Suprapubic skin (tissue), 4 donors: ENCODE data around the gene CTNNA2. TPM values are rescaled to one million over a fixed set of nuclear protein-coding genes. Genes with fewer than 3 reads are reported as not detected.
"Not testable (repeated sequence)": the region's sequence is repeated elsewhere in the genome, so short reads cannot be mapped to it uniquely, and the experiment has no call there.

ENCODE experiments used
- DNase-seq, 2 donors: peaks; one replicate each; pipeline ENCODE4 v3.0.0-alpha.2; 2019; ENCODE audit warnings: low spot score in 2 of 2
- H3K27ac ChIP-seq: fragments of 200-600 bp; sonication (generic); one replicate; pipeline ENCODE4 v1.5.1; 2019
- H3K27me3 ChIP-seq: fragments of 200-600 bp; sonication (generic); one replicate; pipeline ENCODE4 v1.5.1; 2019
- H3K36me3 ChIP-seq: fragments of 200-600 bp; sonication (generic); one replicate; pipeline ENCODE4 v1.5.1; 2019
- H3K4me1 ChIP-seq: fragments of 200-600 bp; sonication (generic); one replicate; pipeline ENCODE4 v1.5.1; 2019
- H3K4me3 ChIP-seq: fragments of 200-600 bp; sonication (generic); one replicate; pipeline ENCODE4 v1.5.1; 2019; ENCODE audit warnings: mild to moderate bottlenecking
- H3K9me3 ChIP-seq: fragments of 200-600 bp; sonication (generic); one replicate; pipeline ENCODE4 v1.5.1; 2019
- CTCF ChIP-seq, 2 donors: fragments of 200-600 bp in 1 of 2; fragments of 450-650 bp in 1 of 2; sonication (generic) in 1 of 2; IDR thresholded peaks; one replicate each; pipeline ENCODE4 v1.5.1; 2016 to 2019; ENCODE audit warnings: antibody characterized with exemption in 2 of 2, mild to moderate bottlenecking in 1 of 2, moderate library complexity in 1 of 2
- EP300 ChIP-seq: sonication (generic); formaldehyde crosslinking; IDR thresholded peaks from one replicate; pipeline ENCODE4 v1.6.1; 2017; ENCODE audit warnings: antibody characterized with exemption
- POLR2A ChIP-seq, 2 donors: fragments of 450-650 bp; IDR thresholded peaks; one replicate each; pipeline ENCODE4 v1.6.1; 2017; ENCODE audit warnings: antibody characterized with exemption in 2 of 2, mild to moderate bottlenecking in 2 of 2, moderate library complexity in 2 of 2
- POLR2AphosphoS5 ChIP-seq, 3 donors: sonication (generic); formaldehyde crosslinking; IDR thresholded peaks; one replicate each; pipeline ENCODE4 v1.6.1; 2017; ENCODE audit warnings: antibody characterized with exemption in 3 of 3
- WGBS: methylation state at CpG from one replicate; pipeline ENCODE4 v1.1.5; 2018; 5-methylcytosine and 5-hydroxymethylcytosine counted together
- total RNA-seq, 4 donors: library from RNA; depleted of rRNA; stranded (reverse); fragments of >200 nt; gene quantifications; one replicate each; pipeline ENCODE4 v1.1.0, GENCODE V29; 2016

The CTNNA2 gene
- total RNA-seq, 4 donors from 2014 or later, result 0.15 to 0.21 TPM; not detected in 2

- H3K4me3 ChIP-seq, result no peak overlapping the region
- H3K36me3 ChIP-seq, result no peaks in the 10 kb centered on the region
- H3K4me1 ChIP-seq, result no peaks in the 10 kb centered on the region
- H3K27me3 ChIP-seq, result no peaks in the 10 kb centered on the region
- DNase-seq, result no peak
- H3K9me3 ChIP-seq, result peaks cover 4% of the 10 kb centered on the region
- no peak overlapping the region for H3K27ac ChIP-seq
- TF ChIP-seq EP300 (no peak), POLR2A (IDR thresholded peaks at IDR 0.05) (no peak), POLR2AphosphoS5 (IDR thresholded peaks at IDR 0.05) (no peak)
- WGBS, result 67% methylated on average over 4 of the region's 4 CpGs
Measured at GRCh38 chr2:80139001-80139400, 626.1 kb downstream of the CTNNA2 start.

- Histone ChIP-seq H3K9me3 (no peaks in the 10 kb centered on the region), H3K4me1 (no peaks in the 10 kb centered on the region), H3K27me3 (no peaks in the 10 kb centered on the region), H3K27ac (no peak overlapping the region), H3K36me3 (no peaks in the 10 kb centered on the region), H3K4me3 (no peak overlapping the region)
- DNase-seq, result no peak
- WGBS, result 91% methylated on average over 4 of the region's 4 CpGs
- TF ChIP-seq EP300, result no peak
- TF ChIP-seq POLR2A (IDR thresholded peaks at IDR 0.05), result no peak
- no peak for TF ChIP-seq POLR2AphosphoS5 (IDR thresholded peaks at IDR 0.05)
- TF ChIP-seq CTCF (IDR thresholded peaks at IDR 0.05), result no peak
Measured at GRCh38 chr2:80141007-80141726, 628.3 kb downstream of the CTNNA2 start.

GRCh38 chr2:80145499-80145898, 632.6 kb downstream of the CTNNA2 start:
- Histone ChIP-seq H3K9me3 (no peaks in the 10 kb centered on the region), H3K4me3 (no peak overlapping the region), H3K36me3 (no peaks in the 10 kb centered on the region), H3K27ac (no peak overlapping the region), H3K27me3 (no peaks in the 10 kb centered on the region), H3K4me1 (no peaks in the 10 kb centered on the region)
- DNase-seq, result no peak
- TF ChIP-seq POLR2A (IDR thresholded peaks at IDR 0.05) (no peak), EP300 (no peak), POLR2AphosphoS5 (IDR thresholded peaks at IDR 0.05) (no peak), CTCF (IDR thresholded peaks at IDR 0.05) (no peak)
- WGBS, result 84% methylated on average over 4 of the region's 4 CpGs

GRCh38 chr2:80146757-80147156, 633.9 kb downstream of the CTNNA2 start:
- 86% methylated on average over 5 of the region's 5 CpGs for WGBS
- H3K27ac ChIP-seq, DNase-seq, H3K36me3 ChIP-seq, H3K9me3 ChIP-seq, H3K4me3 ChIP-seq, H3K4me1 ChIP-seq, H3K27me3 ChIP-seq: not testable (repeated sequence)

GRCh38 chr2:80147690-80148089, 634.8 kb downstream of the CTNNA2 start:
- Histone ChIP-seq H3K4me3 (no peak overlapping the region), H3K36me3 (no peaks in the 10 kb centered on the region), H3K27ac (no peak overlapping the region), H3K9me3 (no peaks in the 10 kb centered on the region), H3K4me1 (no peaks in the 10 kb centered on the region), H3K27me3 (no peaks in the 10 kb centered on the region)
- WGBS, result 85% methylated on average over 3 of the region's 3 CpGs
- DNase-seq, result no peak
- TF ChIP-seq EP300 (no peak), CTCF (IDR thresholded peaks at IDR 0.05) (no peak), POLR2A (IDR thresholded peaks at IDR 0.05) (no peak)

GRCh38 chr2:80148906-80149305, 636.1 kb downstream of the CTNNA2 start:
- Histone ChIP-seq H3K4me3 (no peak overlapping the region), H3K27me3 (no peaks in the 10 kb centered on the region), H3K9me3 (no peaks in the 10 kb centered on the region), H3K36me3 (no peaks in the 10 kb centered on the region), H3K4me1 (no peaks in the 10 kb centered on the region), H3K27ac (no peak overlapping the region)
- 93% methylated on average over 2 of the region's 2 CpGs for WGBS
- DNase-seq, result no peak
- no peak for TF ChIP-seq EP300
- no peak for TF ChIP-seq POLR2A (IDR thresholded peaks at IDR 0.05)
- no peak for TF ChIP-seq CTCF (IDR thresholded peaks at IDR 0.05)
- TF ChIP-seq POLR2AphosphoS5 (IDR thresholded peaks at IDR 0.05), result no peak
